ENCODE measurements around the gene SYNGR3. TPM values are rescaled to one million over a fixed set of nuclear protein-coding genes. Genes with fewer than 3 reads are reported as not detected.

SYNGR3 gene
- polyA plus RNA-seq, 1 donor from 2014 or later: 61.0 TPM

DNA sequence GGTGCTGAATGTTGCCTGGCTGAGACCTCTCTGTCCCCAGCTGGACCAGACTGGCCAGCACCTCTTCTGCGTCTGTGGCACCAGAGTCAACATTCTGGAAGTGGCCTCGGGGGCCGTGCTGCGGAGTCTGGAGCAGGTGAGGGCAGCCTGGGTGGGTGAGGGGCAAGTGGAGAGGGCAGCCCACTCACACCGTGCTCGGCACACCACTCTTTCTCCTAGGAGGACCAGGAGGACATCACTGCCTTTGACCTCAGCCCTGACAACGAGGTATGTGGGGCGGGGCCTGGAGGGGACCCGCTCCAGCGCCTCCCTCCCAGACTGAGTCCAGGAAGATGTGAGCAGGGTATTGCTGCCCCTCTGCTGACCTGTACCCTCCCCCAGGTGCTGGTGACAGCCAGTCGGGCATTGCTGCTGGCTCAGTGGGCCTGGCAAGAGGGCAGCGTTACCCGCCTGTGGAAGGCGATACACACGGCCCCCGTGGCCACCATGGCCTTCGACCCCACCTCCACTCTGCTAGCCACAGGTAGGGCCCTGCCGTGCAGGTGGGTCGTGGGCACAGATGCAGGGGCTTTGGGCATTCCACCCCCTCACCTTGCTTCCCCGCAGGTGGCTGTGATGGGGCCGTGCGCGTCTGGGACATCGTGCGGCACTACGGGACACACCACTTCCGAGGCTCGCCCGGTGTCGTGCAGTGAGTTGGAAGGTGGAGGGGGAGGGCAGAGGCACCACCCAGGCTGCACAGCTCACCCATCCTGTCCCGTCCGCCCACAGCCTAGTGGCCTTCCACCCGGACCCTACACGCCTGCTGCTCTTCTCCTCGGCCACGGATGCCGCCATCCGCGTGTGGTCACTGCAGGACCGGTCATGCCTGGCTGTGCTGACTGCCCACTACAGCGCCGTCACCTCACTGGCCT lies 15.4 kb upstream of the SYNGR3 start:
- no peak overlapping the region for H3K4me3 ChIP-seq (ENCODE audit: low read length)
- no peak overlapping the region for H3K9ac ChIP-seq (ENCODE audit: low read length)
- peaks cover 11% of the 10 kb centered on the region for H3K27me3 ChIP-seq (ENCODE audit: insufficient read depth, low read depth, low read length)
- H3K27ac ChIP-seq (ENCODE audit: low read length): no peak overlapping the region
- H3K4me2 ChIP-seq (ENCODE audit: low read length): no peak overlapping the region
- no peaks in the 10 kb centered on the region for H3K9me2 ChIP-seq (ENCODE audit: insufficient read depth, low read length)
- TF ChIP-seq EZH2 (IDR thresholded peaks at IDR 0.05; ENCODE audit: borderline replicate concordance, insufficient read depth, low read length, poor library complexity, severe bottlenecking): no peak
- no peak for TF ChIP-seq SMC3 (conservative IDR thresholded peaks at IDR 0.05; ENCODE audit: poor library complexity)
- TF ChIP-seq, protein P1, sequence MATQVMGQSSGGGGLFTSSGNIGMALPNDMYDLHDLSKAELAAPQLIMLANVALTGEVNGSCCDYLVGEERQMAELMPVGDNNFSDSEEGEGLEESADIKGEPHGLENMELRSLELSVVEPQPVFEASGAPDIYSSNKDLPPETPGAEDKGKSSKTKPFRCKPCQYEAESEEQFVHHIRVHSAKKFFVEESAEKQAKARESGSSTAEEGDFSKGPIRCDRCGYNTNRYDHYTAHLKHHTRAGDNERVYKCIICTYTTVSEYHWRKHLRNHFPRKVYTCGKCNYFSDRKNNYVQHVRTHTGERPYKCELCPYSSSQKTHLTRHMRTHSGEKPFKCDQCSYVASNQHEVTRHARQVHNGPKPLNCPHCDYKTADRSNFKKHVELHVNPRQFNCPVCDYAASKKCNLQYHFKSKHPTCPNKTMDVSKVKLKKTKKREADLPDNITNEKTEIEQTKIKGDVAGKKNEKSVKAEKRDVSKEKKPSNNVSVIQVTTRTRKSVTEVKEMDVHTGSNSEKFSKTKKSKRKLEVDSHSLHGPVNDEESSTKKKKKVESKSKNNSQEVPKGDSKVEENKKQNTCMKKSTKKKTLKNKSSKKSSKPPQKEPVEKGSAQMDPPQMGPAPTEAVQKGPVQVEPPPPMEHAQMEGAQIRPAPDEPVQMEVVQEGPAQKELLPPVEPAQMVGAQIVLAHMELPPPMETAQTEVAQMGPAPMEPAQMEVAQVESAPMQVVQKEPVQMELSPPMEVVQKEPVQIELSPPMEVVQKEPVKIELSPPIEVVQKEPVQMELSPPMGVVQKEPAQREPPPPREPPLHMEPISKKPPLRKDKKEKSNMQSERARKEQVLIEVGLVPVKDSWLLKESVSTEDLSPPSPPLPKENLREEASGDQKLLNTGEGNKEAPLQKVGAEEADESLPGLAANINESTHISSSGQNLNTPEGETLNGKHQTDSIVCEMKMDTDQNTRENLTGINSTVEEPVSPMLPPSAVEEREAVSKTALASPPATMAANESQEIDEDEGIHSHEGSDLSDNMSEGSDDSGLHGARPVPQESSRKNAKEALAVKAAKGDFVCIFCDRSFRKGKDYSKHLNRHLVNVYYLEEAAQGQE (IDR thresholded peaks at IDR 0.05; ENCODE audit: borderline replicate concordance): no peak
- TF ChIP-seq, protein P2, sequence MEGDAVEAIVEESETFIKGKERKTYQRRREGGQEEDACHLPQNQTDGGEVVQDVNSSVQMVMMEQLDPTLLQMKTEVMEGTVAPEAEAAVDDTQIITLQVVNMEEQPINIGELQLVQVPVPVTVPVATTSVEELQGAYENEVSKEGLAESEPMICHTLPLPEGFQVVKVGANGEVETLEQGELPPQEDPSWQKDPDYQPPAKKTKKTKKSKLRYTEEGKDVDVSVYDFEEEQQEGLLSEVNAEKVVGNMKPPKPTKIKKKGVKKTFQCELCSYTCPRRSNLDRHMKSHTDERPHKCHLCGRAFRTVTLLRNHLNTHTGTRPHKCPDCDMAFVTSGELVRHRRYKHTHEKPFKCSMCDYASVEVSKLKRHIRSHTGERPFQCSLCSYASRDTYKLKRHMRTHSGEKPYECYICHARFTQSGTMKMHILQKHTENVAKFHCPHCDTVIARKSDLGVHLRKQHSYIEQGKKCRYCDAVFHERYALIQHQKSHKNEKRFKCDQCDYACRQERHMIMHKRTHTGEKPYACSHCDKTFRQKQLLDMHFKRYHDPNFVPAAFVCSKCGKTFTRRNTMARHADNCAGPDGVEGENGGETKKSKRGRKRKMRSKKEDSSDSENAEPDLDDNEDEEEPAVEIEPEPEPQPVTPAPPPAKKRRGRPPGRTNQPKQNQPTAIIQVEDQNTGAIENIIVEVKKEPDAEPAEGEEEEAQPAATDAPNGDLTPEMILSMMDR (IDR thresholded peaks at IDR 0.05; ENCODE audit: poor library complexity, severe bottlenecking): no peak
- TF ChIP-seq MXI1 (conservative IDR thresholded peaks at IDR 0.05; ENCODE audit: poor library complexity, severe bottlenecking): no peak
- no peak for TF ChIP-seq TAF1 (IDR thresholded peaks at IDR 0.05; ENCODE audit: low read depth)
- no peak for TF ChIP-seq POLR2AphosphoS5 (IDR thresholded peaks at IDR 0.05)
- no peaks in the 10 kb centered on the region for H3K9me3 ChIP-seq (ENCODE audit: low read length)
- H3F3A ChIP-seq (ENCODE audit: insufficient read depth, low read length, poor library complexity, severe bottlenecking): no peaks in the 10 kb centered on the region
- peaks cover 5% of the 10 kb centered on the region for H3K79me2 ChIP-seq (replicated peaks; ENCODE audit: insufficient read depth, low read length)
- no peaks in the 10 kb centered on the region for H3K36me3 ChIP-seq (ENCODE audit: insufficient read depth, low read length)
- H2AFZ ChIP-seq (ENCODE audit: low read depth, low read length): no peak overlapping the region
- H4K20me1 ChIP-seq (ENCODE audit: insufficient read depth): no peaks in the 10 kb centered on the region

DNA sequence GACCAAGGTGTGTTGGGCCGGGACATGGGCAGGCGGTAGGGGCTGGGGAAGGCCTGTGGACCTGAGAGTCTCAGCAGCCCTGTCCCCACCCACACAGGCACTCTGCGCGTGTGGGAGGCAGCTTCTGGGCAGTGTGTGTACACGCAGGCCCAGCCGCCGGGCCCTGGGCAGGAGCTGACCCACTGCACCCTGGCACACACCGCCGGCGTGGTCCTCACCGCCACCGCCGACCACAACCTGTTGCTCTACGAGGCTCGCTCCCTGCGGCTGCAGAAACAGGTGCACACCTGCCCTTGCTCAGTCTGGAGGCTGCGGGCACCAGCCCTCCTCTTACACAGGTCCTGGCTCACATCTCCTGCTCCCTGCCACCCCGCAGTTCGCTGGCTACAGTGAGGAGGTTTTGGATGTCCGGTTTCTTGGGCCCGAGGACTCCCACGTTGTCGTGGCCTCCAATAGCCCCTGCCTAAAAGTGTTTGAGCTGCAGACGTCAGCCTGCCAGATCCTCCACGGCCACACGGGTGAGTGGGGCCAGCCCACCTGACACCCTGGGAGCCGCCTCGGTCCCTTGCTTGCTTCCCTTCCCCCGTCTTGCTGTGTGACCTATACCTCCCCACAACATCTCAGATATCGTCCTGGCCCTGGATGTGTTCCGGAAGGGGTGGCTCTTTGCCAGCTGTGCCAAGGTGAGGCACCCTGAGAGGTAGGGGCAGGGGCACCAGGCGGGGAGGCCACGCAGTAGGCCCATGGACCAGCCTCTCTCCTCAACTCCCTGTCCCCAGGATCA lies 14.1 kb upstream of the SYNGR3 start:
- Histone ChIP-seq H3K79me2 (replicated peaks; ENCODE audit: insufficient read depth, low read length) (peaks cover 5% of the 10 kb centered on the region), H3K27ac (ENCODE audit: low read length) (no peak overlapping the region), H3F3A (ENCODE audit: insufficient read depth, low read length, poor library complexity, severe bottlenecking) (no peaks in the 10 kb centered on the region), H3K9me3 (ENCODE audit: low read length) (no peaks in the 10 kb centered on the region), H4K20me1 (ENCODE audit: insufficient read depth) (no peaks in the 10 kb centered on the region), H2AFZ (ENCODE audit: low read depth, low read length) (no peak overlapping the region), H3K9me2 (ENCODE audit: insufficient read depth, low read length) (no peaks in the 10 kb centered on the region), H3K36me3 (ENCODE audit: insufficient read depth, low read length) (no peaks in the 10 kb centered on the region), H3K4me3 (ENCODE audit: low read length) (no peak overlapping the region), H3K4me2 (ENCODE audit: low read length) (no peak overlapping the region), H3K9ac (ENCODE audit: low read length) (no peak overlapping the region), H3K27me3 (ENCODE audit: insufficient read depth, low read depth, low read length) (peaks cover 23% of the 10 kb centered on the region)
- TF ChIP-seq POLR2AphosphoS5 (IDR thresholded peaks at IDR 0.05) (no peak), SMC3 (conservative IDR thresholded peaks at IDR 0.05; ENCODE audit: poor library complexity) (no peak), EZH2 (IDR thresholded peaks at IDR 0.05; ENCODE audit: borderline replicate concordance, insufficient read depth, low read length, poor library complexity, severe bottlenecking) (no peak)
- TF ChIP-seq, protein P1 (IDR thresholded peaks at IDR 0.05; ENCODE audit: borderline replicate concordance): no peak
- TF ChIP-seq, protein P2 (IDR thresholded peaks at IDR 0.05; ENCODE audit: poor library complexity, severe bottlenecking): no peak
